ENCODE measurements around the gene NPFFR1.

Gene NPFFR1, protein sequence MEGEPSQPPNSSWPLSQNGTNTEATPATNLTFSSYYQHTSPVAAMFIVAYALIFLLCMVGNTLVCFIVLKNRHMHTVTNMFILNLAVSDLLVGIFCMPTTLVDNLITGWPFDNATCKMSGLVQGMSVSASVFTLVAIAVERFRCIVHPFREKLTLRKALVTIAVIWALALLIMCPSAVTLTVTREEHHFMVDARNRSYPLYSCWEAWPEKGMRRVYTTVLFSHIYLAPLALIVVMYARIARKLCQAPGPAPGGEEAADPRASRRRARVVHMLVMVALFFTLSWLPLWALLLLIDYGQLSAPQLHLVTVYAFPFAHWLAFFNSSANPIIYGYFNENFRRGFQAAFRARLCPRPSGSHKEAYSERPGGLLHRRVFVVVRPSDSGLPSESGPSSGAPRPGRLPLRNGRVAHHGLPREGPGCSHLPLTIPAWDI

DNA sequence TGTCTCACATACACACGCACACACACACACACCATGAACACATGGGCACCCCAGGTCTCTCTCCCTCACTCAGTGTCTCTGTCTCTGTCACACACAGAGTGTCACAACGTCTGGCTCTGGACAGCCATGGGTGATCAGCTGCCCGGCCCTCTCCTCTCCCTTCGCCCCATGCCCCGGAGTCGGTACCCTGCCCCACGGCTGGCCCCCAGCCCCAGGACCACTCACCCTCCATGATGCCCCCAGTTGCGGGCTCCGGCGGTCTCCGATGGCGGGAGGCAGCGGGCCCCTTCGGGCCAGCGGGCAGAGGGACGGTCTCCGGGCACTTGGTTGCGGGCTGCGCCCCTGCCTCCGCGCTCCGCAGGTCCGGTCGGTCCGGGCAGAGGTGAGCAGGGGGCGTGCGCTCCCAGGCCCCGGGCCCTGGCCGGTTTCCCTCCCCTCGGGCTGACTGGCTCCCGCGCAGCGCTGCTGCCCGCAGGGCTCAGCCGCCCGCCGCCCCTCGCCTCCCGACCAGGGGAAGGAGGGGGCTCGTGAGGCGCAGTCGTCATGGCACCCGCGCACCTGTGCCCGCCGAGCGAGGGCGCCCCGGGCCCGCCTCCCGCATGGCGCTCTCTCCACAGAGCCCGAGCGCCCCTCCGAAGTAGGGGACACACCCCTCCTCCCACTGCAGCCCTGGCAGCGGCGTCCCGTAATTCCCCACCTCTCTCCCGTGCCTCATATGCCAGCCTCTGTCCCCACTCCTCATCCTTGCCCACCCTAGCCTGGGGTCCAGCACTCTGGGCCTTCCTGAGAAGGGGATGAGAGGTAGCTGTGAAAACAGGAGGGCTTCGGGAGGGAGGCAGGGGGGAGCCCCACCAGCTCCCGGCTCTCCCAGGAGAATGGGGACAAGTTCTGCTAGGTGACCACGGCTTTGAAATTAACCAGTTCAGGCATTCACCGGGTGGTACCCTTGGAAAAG, at the start of gene NPFFR1:
NPFFR1 (minus strand) TSS at position 560 of the 955 bp plus-strand sequence; CDS start at position 232, 328 bp downstream.
- DNase-seq: no peak

DNA sequence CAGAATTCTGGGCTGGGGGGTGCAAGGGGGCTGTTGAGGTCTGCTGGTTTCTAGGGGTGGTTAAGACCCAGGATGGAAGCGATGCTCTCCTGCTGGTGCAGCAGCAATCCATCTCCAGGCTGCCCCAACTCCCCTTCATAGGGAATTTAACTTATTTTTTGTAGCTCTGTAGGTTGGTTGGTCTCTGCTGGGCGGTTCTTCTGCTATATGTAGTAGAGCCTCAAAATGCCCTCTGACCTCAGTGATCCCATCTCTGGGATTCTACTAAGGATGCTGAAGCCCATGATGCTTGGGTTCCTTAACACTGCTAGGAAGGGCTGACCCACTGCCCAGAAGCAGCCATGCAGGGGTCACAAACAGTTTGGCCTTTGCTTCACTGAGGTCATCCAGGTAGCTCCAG, 49.5 kb upstream of the NPFFR1 start:
- no peak for DNase-seq

DNA sequence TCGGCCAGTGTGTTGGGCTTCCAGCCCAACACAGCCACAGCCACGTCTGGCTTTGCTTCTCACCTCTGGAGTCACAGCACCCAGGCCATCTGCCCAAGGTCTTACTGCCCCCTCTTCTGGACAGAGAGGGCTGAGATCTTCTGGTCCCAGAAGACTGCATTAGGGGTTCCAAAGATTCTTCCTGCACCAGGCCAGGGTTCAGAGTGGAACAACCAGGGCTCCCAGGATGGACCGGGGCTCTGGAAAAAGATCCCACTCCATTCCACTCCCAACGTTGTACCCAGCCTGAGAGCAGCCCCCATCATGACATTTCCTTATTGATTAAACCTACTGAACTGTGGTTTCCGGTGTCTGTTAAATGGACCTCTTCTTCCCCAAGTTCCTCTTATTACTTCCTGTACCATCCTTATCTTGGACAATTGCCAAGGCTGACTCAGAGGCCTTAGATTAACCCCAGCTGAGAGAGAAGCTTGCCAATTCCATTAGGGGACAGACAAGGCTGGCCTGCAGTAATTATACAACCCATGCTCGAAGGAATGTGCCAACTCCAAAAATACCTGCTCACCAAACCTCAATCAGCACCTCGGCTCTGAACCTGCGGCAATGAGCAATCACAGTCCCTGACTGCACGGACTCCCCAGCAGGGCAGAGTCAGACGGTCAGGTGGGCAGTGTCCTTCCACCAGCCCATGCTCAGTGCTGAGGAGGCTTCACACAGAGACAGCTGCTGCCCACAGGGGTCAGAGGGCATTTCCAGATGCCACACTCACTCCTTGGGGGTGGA, 47.9 kb upstream of the NPFFR1 start:
- DNase-seq: no peak

DNA sequence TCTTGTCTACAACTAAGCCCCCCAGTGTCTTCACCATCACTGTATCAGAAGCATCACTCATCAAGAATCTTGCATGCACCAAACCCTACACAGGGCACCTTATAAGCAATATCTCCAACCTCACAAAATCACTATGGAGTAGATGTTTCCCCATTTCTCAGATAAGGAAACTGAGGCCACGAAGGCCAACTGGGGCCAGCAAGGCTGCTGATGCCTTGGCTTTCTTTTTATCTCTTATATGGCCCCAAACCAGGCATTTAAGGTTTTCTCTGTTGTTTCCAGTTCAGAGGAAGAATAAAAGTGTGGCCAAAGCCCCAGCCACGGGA, 47.3 kb upstream of the NPFFR1 start:
- DNase-seq: no peak

DNA sequence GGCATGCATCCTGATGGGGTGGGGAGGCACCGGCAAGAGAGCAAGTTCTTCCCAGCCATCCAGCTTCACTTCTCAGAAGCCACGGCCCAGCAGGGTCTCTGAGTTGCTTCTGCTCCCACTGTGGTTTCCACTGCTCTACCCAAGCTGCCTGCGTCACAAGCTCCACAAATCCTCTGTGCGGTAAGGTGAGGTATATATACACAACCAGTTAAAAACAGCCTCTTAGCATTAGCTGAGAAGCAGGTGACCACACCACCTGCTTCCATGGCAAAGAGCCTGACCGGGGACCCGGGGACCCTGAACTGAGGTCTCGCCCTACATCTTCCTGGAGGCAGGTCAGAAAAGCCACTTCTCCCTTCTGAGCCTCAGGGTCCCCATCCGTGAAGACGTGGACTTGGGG, 46.9 kb upstream of the NPFFR1 start:
- DNase-seq: no peak

DNA sequence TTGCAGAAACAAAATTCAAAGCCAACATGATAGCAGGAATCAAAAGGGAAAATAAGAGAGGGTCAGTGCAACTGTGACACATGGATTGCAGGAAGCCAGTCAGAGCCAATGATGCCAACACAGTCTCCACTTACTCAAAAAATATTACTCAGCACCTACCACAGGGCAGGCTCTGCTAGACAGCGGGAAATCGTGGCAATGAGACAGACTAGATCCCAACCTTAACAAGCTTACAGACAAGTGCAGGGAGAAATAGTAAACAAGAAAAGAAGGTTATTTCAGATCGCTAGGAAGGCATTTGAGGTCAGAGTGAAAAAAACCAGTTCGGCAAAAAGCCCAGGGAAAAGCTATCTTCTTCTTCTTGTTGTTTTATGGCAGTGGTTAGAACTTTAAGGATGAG, 45.2 kb upstream of the NPFFR1 start:
- DNase-seq: no peak

DNA sequence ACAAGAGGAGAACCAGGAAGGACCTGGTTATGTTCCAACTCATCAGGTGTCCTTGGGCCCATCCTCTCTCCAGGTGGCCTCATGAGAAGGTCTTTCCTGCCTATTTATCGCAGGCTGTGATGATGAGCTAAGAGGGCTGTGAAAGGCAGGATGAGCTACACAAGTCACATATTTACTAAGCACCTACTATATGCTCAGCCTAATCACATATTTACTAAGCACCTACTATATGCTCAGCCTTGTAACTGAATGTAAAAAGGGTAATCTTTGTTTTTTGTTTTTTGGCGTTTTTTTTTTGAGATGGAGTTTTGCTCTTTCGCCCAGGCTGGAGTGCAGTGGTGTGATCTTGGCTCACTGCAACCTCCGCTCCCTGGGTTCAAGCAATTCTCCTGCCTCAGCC, 44.2 kb upstream of the NPFFR1 start:
- DNase-seq: no peak

DNA sequence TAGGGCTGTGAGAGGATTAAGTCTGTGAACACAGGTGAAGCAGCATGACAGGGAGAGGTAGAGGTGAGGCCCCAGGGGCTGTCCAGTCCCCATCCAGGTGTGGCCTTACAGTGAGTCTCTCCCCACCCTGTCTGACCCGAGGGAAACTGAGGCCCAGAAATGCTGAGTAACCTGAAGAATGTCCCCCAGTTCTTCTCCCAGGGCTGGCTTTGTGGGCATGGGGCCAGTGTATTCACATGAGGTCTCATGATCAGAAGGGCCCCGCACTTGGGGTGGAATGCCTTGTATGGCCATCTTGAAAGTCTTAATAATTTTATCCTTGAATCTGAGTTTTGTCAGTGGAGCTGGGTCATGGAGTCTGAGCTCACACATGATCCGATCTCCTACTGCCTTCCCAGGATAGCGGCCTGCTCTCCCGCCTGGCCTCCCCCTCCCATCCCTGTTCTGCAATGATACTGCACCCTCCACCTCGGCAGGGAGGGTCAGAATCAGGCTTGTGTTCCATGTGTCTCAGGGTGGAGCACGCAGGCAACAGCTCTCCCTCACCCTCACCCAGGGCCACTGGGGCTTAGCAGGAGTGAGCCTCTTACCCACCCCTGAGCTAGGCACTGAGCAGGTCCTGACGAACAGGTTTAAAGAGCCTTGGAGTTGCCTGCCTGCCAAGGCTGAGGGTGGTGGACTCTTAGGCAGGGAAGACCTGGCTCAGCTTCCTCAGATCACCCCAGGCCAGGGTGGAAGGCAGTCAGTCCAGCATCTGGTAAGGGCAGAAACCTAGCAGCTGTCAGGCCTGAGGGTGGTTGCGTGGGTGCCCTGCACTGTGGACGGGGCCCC, 41.4 kb upstream of the NPFFR1 start:
- DNase-seq: no peak

DNA sequence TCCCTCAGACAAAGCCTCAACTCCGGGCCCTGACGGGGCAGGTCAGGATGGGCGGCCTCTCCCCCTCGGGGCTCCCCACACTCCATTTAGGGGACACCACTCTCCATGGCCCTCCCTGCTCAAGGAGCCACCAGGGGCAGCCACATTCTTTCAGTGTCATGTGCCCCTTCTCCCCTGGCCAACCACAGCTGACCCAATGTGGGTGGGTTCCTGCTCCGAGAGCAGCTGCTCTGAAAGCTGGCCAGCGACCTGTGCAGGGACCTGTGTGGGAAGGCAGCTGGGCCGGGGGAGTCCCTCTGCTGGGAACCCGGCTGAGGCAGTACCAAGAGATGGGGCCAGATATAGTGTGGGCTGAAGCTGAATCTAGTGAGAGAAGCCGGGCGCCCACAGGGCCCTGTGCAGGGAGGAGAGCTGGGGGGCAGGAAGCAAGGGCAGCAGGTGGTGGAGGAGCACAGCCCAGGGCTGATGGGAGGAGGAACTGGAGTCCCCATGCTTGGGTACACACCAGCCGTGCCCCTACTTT, 40.6 kb upstream of the NPFFR1 start:
- no peak for DNase-seq

DNA sequence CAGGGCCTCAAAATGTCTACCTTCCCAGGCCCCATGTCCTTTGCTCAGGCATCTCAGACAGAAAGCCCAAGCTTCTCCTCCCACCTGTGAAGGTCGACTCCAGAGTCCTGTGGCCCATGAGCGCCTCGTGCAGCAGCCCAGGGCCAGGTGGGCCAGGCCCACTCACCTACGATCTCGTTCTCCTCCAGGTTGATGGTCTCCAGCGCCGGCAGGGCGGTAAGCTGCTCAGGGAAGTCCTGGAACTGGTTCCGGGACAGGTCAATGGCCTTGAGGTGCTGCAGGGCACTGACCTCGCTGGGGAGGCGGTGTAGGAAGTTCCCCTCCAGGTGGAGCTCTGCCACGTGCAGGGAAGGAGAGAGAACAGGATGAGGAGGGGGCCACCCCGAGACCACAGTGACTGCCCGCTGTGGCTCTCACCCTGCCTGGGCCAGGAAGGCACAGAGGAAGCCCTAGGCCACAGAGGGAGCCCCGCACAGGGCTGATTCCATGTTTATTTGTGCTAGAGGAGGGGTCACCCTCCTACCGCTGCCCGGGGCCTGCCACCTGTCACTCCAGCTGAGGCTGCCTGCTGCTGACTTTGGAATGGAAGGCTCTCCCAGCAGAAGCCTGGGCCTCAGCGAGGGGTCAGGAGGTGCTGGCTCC, 40.0 kb upstream of the NPFFR1 start:
- DNase-seq: no peak

DNA sequence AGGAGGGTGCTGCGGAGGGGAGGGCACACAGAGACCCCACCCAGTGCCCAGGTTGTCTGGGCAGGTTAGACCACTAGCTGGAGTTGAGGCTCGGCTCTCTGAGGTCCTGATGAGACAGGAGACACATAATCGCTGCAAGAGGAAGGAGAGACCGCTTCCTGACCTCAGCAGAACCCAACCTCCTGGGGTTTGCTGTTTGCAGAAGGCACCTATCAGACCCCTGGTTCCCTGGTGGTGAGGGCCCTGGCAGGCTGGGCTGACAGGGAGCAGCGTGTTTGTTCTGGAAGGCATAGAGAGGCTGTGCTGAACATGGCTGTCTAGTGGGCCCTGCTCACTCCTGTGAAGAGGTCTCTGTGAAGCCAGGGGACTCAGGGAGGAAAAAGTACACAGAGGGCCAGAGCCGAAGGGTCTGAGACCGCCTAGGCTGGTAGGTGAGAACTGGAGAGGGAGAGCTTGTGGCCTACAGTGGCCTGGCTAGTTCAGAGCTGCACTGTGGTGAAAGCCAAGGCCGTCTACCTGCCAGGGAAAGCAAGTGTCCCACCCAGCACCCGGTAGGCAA, 39.4 kb upstream of the NPFFR1 start:
- no peak for DNase-seq

DNA sequence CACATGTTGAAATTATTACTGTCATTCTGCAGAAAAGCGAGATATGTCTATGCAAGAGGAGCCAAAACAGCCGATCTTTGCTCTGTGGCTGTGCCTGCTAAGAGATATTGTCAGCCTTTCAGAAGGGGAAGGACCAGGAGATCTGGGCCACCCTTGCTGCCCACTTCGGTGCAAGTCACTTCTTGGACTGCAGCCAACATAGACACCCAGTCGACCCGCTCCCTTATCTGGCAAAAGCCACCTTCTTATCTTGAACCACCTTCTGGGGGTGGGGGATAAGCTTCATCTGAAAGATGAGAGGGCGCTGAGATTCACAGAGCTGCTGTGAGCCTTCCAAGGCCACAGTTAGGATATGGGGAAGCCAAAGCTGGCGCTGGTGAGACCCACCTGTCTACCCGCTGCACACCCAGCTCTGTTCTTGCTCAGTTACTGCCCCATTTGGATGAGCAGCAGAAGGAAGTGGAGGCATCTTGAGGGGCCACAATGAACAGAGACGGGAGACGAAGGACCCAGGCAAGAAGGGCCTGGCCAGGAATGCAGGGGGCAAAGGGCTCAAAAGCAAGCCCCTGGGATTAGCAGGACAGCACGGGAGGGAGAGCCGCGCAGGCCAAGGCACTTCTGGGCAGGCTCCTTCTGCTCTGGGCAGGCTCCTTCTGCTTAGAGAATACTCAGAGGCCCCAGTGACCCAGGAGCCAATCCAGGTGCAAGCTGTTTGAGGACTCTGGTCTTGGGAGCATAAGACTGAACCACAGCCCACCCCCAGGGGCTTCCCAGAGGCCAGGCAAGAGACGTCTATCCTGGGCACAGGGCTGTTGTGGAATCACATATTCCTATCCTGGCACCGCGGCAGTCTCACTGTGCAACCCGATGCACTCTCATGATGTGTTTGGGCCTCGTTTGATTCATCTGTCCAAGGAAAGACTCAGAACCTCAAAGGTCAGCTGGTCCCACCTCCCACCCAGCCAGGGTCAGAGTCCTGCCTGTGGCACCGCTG, 38.4 kb upstream of the NPFFR1 start:
- DNase-seq: no peak

DNA sequence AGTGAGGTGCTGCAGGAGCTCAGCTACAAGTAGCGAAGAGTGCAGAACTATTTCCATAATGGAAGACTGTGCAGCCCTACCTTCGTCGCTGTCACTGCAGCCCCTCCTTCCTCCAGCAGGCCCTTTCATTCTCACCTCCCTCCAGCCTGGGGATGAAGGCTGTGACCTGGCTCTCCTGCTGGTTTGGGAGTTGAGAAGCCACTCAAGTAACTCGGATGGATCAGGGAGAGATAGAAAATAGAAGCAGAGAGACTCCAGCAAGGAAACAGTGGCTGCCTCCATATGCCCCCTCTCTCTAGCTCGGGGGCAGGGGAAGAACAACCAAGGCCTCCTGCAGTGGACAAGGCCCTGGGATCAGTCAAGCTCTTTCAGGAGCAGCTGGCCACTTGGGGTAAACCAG, 37.4 kb upstream of the NPFFR1 start:
- no peak for DNase-seq

DNA sequence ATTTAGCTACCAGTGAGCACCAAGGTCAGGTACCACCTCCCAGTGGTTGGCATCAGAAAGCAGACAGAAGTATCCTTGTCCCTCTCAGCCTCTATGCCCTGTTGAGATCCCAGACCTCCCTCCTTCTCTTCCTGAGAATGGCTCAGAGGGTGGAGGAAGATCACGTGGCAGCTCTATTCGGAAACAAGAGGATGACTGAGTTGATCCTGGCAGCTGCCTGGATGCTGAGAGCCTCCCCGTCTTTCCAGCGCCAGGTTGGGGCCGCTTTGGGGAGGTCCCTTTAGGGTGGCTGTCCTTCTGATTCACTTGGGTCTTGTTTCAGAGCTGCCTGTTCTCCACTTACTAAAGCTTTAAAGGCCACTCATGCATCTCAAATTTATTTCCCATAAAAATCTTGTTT, 36.9 kb upstream of the NPFFR1 start:
- DNase-seq: no peak

DNA sequence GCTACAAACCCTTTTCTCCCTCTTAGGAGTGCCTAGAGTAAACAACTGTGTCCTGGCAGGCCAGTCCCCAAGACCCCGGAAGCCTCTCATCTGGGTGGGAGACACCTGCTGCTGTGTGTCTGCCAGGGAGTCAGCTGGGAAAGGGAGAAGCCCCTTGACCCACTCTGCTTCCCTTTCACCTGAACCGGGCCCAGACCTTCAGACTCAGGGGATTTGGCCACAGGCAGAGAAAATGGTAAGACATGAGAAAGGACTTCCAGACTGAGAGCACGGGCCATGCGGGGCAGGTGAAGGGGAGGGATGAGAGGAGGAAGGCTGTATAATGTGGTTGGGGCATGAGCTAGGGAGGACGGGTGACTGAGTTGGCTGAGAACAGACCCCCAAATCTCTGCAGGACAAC, 36.0 kb upstream of the NPFFR1 start:
- no peak for DNase-seq

DNA sequence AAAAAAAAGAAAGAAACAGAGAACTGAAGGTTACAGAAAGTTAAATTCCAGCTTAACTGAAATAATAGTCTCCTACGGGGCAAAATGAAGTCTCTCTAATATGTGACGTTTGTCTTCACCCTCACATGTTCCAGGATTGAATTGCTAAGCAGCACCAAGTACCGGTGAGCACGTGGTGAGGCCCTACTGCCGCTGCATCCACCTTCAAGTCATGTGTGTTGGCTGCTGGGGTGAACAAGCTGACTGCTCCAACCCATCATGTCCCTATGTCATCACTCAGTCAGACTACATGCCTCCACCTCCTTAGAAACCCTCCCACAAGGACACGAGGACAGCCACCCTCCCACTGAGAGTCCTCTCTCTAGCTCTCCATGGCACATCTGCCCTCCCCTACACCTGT, 35.4 kb upstream of the NPFFR1 start:
- DNase-seq: no peak

DNA sequence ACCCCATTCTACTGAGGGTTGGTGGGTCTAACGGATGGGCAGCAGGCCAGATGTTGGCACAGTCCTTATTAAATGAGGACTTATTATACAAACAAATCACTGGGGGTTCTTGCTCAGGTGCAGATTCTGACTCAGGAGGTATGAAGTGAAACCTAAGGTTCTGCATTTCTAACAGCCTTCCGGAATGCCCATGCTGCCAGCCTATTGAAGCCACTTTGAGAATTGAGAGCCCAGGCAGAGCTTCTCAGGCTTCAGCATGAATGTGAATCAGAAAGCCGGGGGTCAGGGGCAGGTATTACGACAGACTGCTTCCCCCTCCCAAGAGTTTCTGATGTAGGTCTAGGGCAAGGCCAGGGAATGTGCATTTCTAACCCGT, 34.1 kb upstream of the NPFFR1 start:
- no peak for DNase-seq

DNA sequence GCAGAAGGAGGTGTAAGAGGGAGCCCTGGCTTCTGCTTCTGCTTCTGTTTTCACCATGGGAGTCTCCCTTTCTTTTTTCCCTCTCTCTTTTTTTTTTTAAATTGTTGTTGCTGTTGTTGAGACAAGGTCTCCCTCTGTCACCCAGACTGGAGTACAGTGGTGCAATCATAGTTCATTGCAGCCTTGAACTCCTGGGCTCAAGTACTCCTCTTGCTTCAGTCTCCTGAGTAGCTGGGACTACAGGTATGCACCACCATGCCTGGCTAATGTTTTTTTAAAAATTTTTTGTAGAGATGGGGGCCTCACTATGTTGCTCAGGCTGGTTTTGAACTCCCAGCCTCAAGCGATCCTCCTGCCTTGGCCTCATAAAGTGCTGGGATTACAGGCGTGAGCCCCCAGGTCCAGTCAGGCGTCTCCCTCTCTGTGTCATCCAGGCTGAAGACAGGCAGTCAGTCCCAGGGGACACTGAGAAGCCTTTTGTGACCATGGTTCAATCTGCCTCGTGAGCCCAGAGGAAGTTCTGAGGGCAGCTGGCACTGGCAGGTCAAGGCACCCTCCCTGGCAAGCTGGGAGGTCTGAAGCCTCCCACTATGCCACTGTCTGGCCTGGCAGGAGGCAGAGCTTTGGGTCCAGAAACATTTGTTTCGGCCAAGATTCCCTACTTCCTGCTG, 33.6 kb upstream of the NPFFR1 start:
- no peak for DNase-seq

DNA sequence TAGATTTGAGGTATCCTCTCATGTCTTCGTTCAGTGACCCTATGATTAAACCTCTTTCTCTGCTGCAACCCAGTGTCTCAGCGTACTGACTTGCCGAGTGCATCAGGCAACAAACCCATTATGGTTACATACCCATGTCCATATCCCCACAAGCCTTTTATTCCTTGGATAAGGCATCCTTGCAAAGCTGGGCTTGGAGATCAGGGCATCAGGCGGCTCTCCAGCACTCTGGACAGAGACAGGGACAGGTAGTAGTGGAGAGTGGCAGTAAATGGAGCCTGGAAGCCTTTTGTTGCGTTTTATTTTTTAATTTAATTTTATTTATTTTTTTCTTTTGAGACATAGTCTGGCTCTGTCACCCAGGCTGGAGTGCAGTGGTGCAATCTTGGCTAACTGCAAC, 32.0 kb upstream of the NPFFR1 start:
- DNase-seq: no peak

Measured in NCI-H187 treated with DMSO at 0.1 percent for 48 hours (cell line).